ENCODE measurements around the gene HOXB9. TPM values are rescaled to one million over a fixed set of nuclear protein-coding genes. Genes with fewer than 3 reads are reported as not detected.

The HOXB9 gene
- total RNA-seq, 4 donors from 2014 or later, result not detected

- DNase-seq, result no peak
- Histone ChIP-seq H3K4me1 (peaks cover 5 to 9% of the 10 kb centered on the region in 2 donors), H3K4me3 (peak overlapping the region in 1 of 4 donors; percentile 1), H3K27me3 (peaks cover 38 to 78% (median 67%) of the 10 kb centered on the region in 3 donors), H3K27ac (peak overlapping the region; percentile 72 to 83 (median 76)), H3K9me3 (no peaks in the 10 kb centered on the region), H3K36me3 (no peaks in the 10 kb centered on the region)
- ATAC-seq, result no peak
- intact Hi-C loops (cut with DNase I; ENCODE audit: low total_unique reads) (loop anchor here (2.0 kb wide), 2 partner anchors 31 to 37 kb away; partner anchors contain the start of gene HOXB7), in situ Hi-C loops (cut with MboI; ENCODE audit: low sequenced_read_pairs in 4 of 4) (no loop called here)
- TF ChIP-seq CTCF (IDR thresholded peaks at IDR 0.05 in 4 of 5, conservative IDR thresholded peaks at IDR 0.05 in 1 of 5), result no peak
Measured at GRCh38 chr17:48579760-48580554, 46.2 kb downstream of the HOXB9 start.

GRCh38 chr17:48579471-48579759 is 46.7 kb downstream of the HOXB9 start:
- Histone ChIP-seq H3K36me3 (no peaks in the 10 kb centered on the region), H3K27me3 (peaks cover 38 to 80% (median 72%) of the 10 kb centered on the region in 3 donors), H3K4me1 (peaks cover 5% of the 10 kb centered on the region in 2 donors), H3K27ac (peak overlapping the region; percentile 10 to 83 (median 76)), H3K9me3 (no peaks in the 10 kb centered on the region), H3K4me3 (peak overlapping the region in 2 of 4 donors; percentile 65 to 67)
- intact Hi-C loops (cut with DNase I; ENCODE audit: low total_unique reads), result loop anchor here (2.0 kb wide), 2 partner anchors 31 to 37 kb away; partner anchors contain the start of gene HOXB7
- in situ Hi-C loops (cut with MboI; ENCODE audit: low sequenced_read_pairs in 4 of 4), result no loop called here
- TF ChIP-seq POLR2A (IDR thresholded peaks at IDR 0.05), result no peak
- TF ChIP-seq CTCF (IDR thresholded peaks at IDR 0.05 in 4 of 5, conservative IDR thresholded peaks at IDR 0.05 in 1 of 5), result no peak
- DNase-seq (no peak), ATAC-seq (no peak)

GRCh38 chr17:48578616-48579470 is 47.3 kb downstream of the HOXB9 start:
- ATAC-seq (peak in 1 of 2 donors; percentile 9), DNase-seq (no peak)
- H3K27ac ChIP-seq, result peak overlapping the region; percentile 72 to 83 (median 76)
- TF ChIP-seq CTCF (IDR thresholded peaks at IDR 0.05 in 4 of 5, conservative IDR thresholded peaks at IDR 0.05 in 1 of 5) (no peak), POLR2A (IDR thresholded peaks at IDR 0.05) (no peak)
- intact Hi-C loops (cut with DNase I; ENCODE audit: low total_unique reads) (loop anchor here (2.0 kb wide), 2 partner anchors 32 to 36 kb away; partner anchors contain the start of gene HOXB7), in situ Hi-C loops (cut with MboI; ENCODE audit: low sequenced_read_pairs in 4 of 4) (no loop called here)
- H3K4me1 ChIP-seq, result peaks cover 5% of the 10 kb centered on the region in 2 donors
- peak overlapping the region; percentile 60 to 69 (median 66) for H3K4me3 ChIP-seq
- no peaks in the 10 kb centered on the region for H3K9me3 ChIP-seq
- no peaks in the 10 kb centered on the region for H3K36me3 ChIP-seq
- H3K27me3 ChIP-seq, result peaks cover 36 to 85% (median 72%) of the 10 kb centered on the region in 3 donors

- TF ChIP-seq CTCF (IDR thresholded peaks at IDR 0.05 in 4 of 5, conservative IDR thresholded peaks at IDR 0.05 in 1 of 5) (no peak), POLR2A (IDR thresholded peaks at IDR 0.05) (peak; percentile 15 to 36)
- ATAC-seq (peak; percentile 78 to 83), DNase-seq (peak; percentile 59 to 64)
- intact Hi-C loops (cut with DNase I; ENCODE audit: low total_unique reads) (loop anchor here (2.0 kb wide), 2 partner anchors 33 to 35 kb away; partner anchors contain the start of gene HOXB7), in situ Hi-C loops (cut with MboI; ENCODE audit: low sequenced_read_pairs in 4 of 4) (no loop called here)
- peaks cover 5% of the 10 kb centered on the region in 2 donors for H3K4me1 ChIP-seq
- H3K9me3 ChIP-seq, result no peaks in the 10 kb centered on the region
- no peaks in the 10 kb centered on the region for H3K36me3 ChIP-seq
- peak within 1 kb of the TSS; percentile 72 to 83 (median 76) for H3K27ac ChIP-seq
- H3K27me3 ChIP-seq, result peaks cover 30 to 79% (median 77%) of the 10 kb centered on the region in 3 donors
- peak within 1 kb of the TSS; percentile 60 to 69 (median 66) for H3K4me3 ChIP-seq
Measured at GRCh38 chr17:48577946-48578615, 48.1 kb downstream of the HOXB9 start, which contains the start of gene HOXB4. TSS of gene HOXB4 (minus strand) at chr17:48578350. CDS start at chr17:48578319, 31 bp downstream.

Data from gastrocnemius medialis (tissue), 4 donors.